GM12878 (cell line): ENCODE data around the gene SPOCK1. TPM values are rescaled to one million over a fixed set of nuclear protein-coding genes. Genes with fewer than 3 reads are reported as not detected.

ENCODE experiments used
- ATAC-seq: fragments of 200-7000 bp; cut with Tn5 transposase; 3 replicates; pipeline ENCODE4 v1.9.1; 2020; ENCODE audit warnings: mild to moderate bottlenecking, moderate library complexity
- BruUV-seq: library from RNA; stranded (reverse); fragments of 400-500 nt; replicated peaks from 2 replicates; lab custom pipeline; 2021; lab: Mats Ljungman, UMichigan
- CTCF ChIA-PET: fragments of 300-600 bp; sonication (Branson Sonifier 250); formaldehyde crosslinking; extraction: SDS; loops from one replicate; lab custom pipeline; 2021; ENCODE audit warnings: inconsistent platforms; lab: Yijun Ruan, JAX
- POLR2A ChIA-PET: fragments of 350-600 bp; formaldehyde crosslinking; extraction: SDS; loops from one replicate; lab custom pipeline; 2021; ENCODE audit warnings: inconsistent platforms; lab: Charles Lee
- RAD21 ChIA-PET: fragments of 300-600 bp; sonication (Branson Sonifier 250); formaldehyde crosslinking; loops from one replicate; lab custom pipeline; 2023; ENCODE audit warnings: antibody characterized with exemption; ENCODE audit not compliant: unreplicated experiment; lab: Charles Lee
- SMC1A ChIA-PET: fragments of 300-600 bp; sonication (Branson Sonifier 250); formaldehyde crosslinking; loops from one replicate; lab custom pipeline; 2023; ENCODE audit not compliant: unreplicated experiment, uncharacterized antibody; lab: Charles Lee
- DNase-seq: peaks from one replicate; pipeline ENCODE4 v3.0.0-alpha.2; 2011; ENCODE audit warnings: low read depth, low spot score
- FAIRE-seq: peaks from 3 replicates; lab custom pipeline; 2011; peaks lifted over from hg19 to GRCh38; lab: Jason Lieb, UNC
- H2AFZ ChIP-seq: 2 replicates; pipeline ENCODE4 v1.6.0; 2011; ENCODE audit warnings: low read depth, low read length, control low read depth; ENCODE audit not compliant: control insufficient read depth
- H3K27ac ChIP-seq: 2 replicates; pipeline ENCODE4 v1.5.1; 2011; ENCODE audit warnings: control low read depth; ENCODE audit not compliant: control insufficient read depth, insufficient read depth
- H3K27me3 ChIP-seq, 2 experiments: replicated peaks in 1 of 2; 2 replicates each; pipeline versions ENCODE4 v1.6.0 to v1.6.1; 2011; ENCODE audit warnings: low read length in 1 of 2; ENCODE audit not compliant: control insufficient read depth in 2 of 2, insufficient read depth in 2 of 2
- H3K36me3 ChIP-seq, 2 experiments: 2 replicates each; pipeline ENCODE4 v1.5.1; 2011; ENCODE audit warnings: low read length in 1 of 2; ENCODE audit not compliant: control insufficient read depth in 2 of 2, insufficient read depth in 2 of 2
- H3K4me1 ChIP-seq: 2 replicates; pipeline ENCODE4 v1.6.1; 2011; ENCODE audit warnings: mild to moderate bottlenecking, low read length, moderate library complexity, mixed read lengths; ENCODE audit not compliant: control insufficient read depth, insufficient read depth
- H3K4me2 ChIP-seq: 2 replicates; pipeline ENCODE4 v1.6.0; 2011; ENCODE audit warnings: control low read depth; ENCODE audit not compliant: control insufficient read depth, insufficient read depth
- H3K4me3 ChIP-seq: fragments of 200-600 bp; sonication (generic); 2 replicates; pipeline ENCODE4 v1.5.1; 2016
- H3K79me2 ChIP-seq: 2 replicates; pipeline ENCODE4 v1.6.0; 2011; ENCODE audit warnings: low read length; ENCODE audit not compliant: control insufficient read depth, insufficient read depth
- H3K9ac ChIP-seq: 2 replicates; pipeline ENCODE4 v1.8.0; 2011; ENCODE audit warnings: low read length, control low read depth, mixed read lengths; ENCODE audit not compliant: control insufficient read depth, insufficient read depth
- H3K9me3 ChIP-seq: replicated peaks from 3 replicates; pipeline ENCODE4 v1.5.1; 2011; ENCODE audit warnings: mild to moderate bottlenecking, low read length; ENCODE audit not compliant: control insufficient read depth, insufficient read depth
- H4K20me1 ChIP-seq: 2 replicates; pipeline ENCODE4 v1.6.0; 2011; ENCODE audit not compliant: control insufficient read depth, insufficient read depth
- CHD2 ChIP-seq: IDR thresholded peaks from 2 replicates; pipeline ENCODE4 v1.6.1; 2011; ENCODE audit warnings: low read depth, low read length, improper control_type of control experiment, borderline replicate concordance
- HDAC6 ChIP-seq: fragments of 200-600 bp; sonication (generic); IDR thresholded peaks from one replicate; pipeline ENCODE4 v1.8.0; 2017; ENCODE audit warnings: antibody characterized with exemption; ENCODE audit not compliant: unreplicated experiment
- MEF2A ChIP-seq: IDR thresholded peaks from 2 replicates; pipeline ENCODE4 v1.6.1; 2011; ENCODE audit warnings: low read depth, mild to moderate bottlenecking, low read length, moderate library complexity; ENCODE audit not compliant: insufficient read depth
- POLR2AphosphoS5 ChIP-seq: IDR thresholded peaks from 2 replicates; pipeline ENCODE4 v1.6.1; 2011; ENCODE audit warnings: mild to moderate bottlenecking, low read length, inconsistent platforms
- STAT3 ChIP-seq: IDR thresholded peaks from 2 replicates; pipeline ENCODE4 v1.6.1; 2011; ENCODE audit warnings: low read depth, low read length, improper control_type of control experiment
- ZSCAN29 ChIP-seq: fragments of 450-650 bp; IDR thresholded peaks from 2 replicates; pipeline ENCODE4 v1.6.1; 2017; ENCODE audit warnings: mild to moderate bottlenecking, moderate library complexity
- WGBS: methylation state at CpG from one replicate; pipeline ENCODE4 v1.1.6; 2016; ENCODE audit warnings: low lambda C conversion rate; ENCODE audit not compliant: insufficient replicate concordance, insufficient coverage; ENCODE audit errors: missing lambda C conversion rate; 5-methylcytosine and 5-hydroxymethylcytosine counted together
- in situ Hi-C: fragments of 300-500 bp; cut with MboI; formaldehyde crosslinking; loops from 9 replicates; pipeline ENCODE4 v1.14.3; 2018; ENCODE audit warnings: mixed read lengths
- intact Hi-C: fragments of 100-400 bp; cut with micrococcal nuclease; formaldehyde crosslinking; loops from one replicate; pipeline ENCODE4 v1.14.2; 2022; ENCODE audit not compliant: unreplicated experiment
- polyA plus RNA-seq, 11 experiments: library from polyadenylated mRNA; depleted of rRNA in 4 of 11; unstranded in 6 of 11; stranded (reverse) in 5 of 11; fragments of >200 nt; fragmentation: Nextera tagmentation in 4 of 11; fragmentation: Illumina TruSeq in 1 of 11; extraction: Ambion mirVana in 4 of 11; extraction: Trizol in 1 of 11; gene quantifications; 1 replicate in 1 of 11; 2 replicates in 10 of 11; pipeline versions ENCODE4 v1.2.1 to v1.2.3, GENCODE V29; 2011 to 2016; ENCODE audit warnings: inconsistent platforms in 2 of 11, missing spikeins in 2 of 11, low read depth in 1 of 11
- total RNA-seq, 4 experiments: library from RNA; depleted of rRNA in 3 of 4; stranded (reverse); fragments of >200 nt in 3 of 4; fragmentation: Illumina TruSeq in 1 of 4; extraction: Trizol in 1 of 4; gene quantifications; 2 replicates each; pipeline versions ENCODE4 v1.2.1 to v1.2.3, GENCODE V29; 2013 to 2021
- TF ChIP-seq, protein P1 (sequence below): IDR thresholded peaks from 2 replicates; pipeline ENCODE4 v1.6.1; 2011; ENCODE audit warnings: borderline replicate concordance, low read depth, mild to moderate bottlenecking, moderate library complexity, low read length; ENCODE audit not compliant: insufficient read depth, poor library complexity, severe bottlenecking

SPOCK1 gene
- total and polyA plus RNA-seq, 10 of the 15 experiments (the other 5 are each of a cell fraction or from before 2014, with no cell fraction given) = 0.06 to 0.68 (median 0.25) TPM; not detected in 3

DNA sequence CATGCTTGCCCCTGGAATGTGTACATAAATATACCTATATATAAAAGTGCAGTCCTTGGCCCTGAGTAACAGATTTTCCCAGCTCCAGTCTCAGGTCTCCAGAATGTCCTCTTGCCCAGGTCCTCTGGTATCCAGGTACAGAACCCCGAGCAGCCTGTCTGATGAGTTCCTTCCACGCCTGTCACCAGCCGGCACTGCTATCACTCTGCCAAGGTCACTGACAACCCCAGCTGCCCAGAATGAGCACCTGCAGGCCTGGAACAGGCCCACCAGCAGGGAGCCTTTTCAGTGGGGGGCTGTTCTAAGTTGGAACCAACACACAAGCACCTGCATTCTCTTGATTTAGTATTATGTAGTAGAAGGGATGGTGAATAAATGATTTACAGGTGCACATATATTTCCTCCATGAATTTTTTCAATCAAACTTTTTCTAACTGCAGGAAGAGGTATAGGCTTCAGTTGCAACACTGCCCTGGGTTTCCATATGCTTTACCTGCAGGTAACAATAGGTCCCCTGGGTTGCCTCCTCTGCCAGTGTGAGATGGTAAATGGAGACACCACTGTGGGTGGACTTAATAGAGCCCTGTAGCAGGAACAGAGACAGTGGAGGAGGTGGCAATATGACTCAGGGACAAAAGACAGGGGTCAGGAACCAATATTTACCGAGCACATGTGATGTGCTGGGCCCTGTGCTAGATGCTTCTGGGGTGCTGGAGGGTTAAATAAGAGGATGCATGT lies 291.9 kb downstream of the SPOCK1 start:
- Histone ChIP-seq H3K79me2 (no peaks in the 10 kb centered on the region), H4K20me1 (no peaks in the 10 kb centered on the region), H3K27ac (no peak overlapping the region), H3K4me1 (no peaks in the 10 kb centered on the region), H3K36me3 (no peaks in the 10 kb centered on the region), H3K9me3 (no peaks in the 10 kb centered on the region), H2AFZ (no peak overlapping the region), H3K4me2 (no peak overlapping the region)
- DNase-seq = no peak
- POLR2A ChIA-PET = no interaction called here
- SMC1A ChIA-PET = no interaction called here
- in situ Hi-C loops = no loop called here
- RAD21 ChIA-PET = no interaction called here
- CTCF ChIA-PET = interaction anchor here (1.3 kb wide), 1 partner anchor 11 kb away, joined by 3 read pairs; no protein-coding TSS in a partner anchor
- TF ChIP-seq, protein P1, sequence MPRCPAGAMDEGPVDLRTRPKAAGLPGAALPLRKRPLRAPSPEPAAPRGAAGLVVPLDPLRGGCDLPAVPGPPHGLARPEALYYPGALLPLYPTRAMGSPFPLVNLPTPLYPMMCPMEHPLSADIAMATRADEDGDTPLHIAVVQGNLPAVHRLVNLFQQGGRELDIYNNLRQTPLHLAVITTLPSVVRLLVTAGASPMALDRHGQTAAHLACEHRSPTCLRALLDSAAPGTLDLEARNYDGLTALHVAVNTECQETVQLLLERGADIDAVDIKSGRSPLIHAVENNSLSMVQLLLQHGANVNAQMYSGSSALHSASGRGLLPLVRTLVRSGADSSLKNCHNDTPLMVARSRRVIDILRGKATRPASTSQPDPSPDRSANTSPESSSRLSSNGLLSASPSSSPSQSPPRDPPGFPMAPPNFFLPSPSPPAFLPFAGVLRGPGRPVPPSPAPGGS = no peak
- TF ChIP-seq HDAC6 (no peak), POLR2AphosphoS5 (no peak), ZSCAN29 (no peak), CHD2 (no peak), MEF2A (no peak), STAT3 (no peak)
- TF ChIP-seq, all 136 proteins: peak for 0
- no peak overlapping the region for H3K9ac ChIP-seq
- intact Hi-C loops = no loop called here
- 10% methylated on average over 4 of the region's 4 CpGs for WGBS
- H3K27me3 ChIP-seq = no peaks in the 10 kb centered on the region; a peak in 1 of 4 replicates
- BruUV-seq = no TSS peak
- ATAC-seq = no peak
- FAIRE-seq = no peak
- no peak overlapping the region for H3K4me3 ChIP-seq
